Measurements from ENCODE around the gene TIMM23B.
A peak's percentile ranks its signal among the peaks of the same experiment; 100 is the strongest.
"Not testable (repeated sequence)": the region's sequence is repeated elsewhere in the genome, so short reads cannot be mapped to it uniquely, and the experiment has no call there.

The TIMM23B gene

GRCh38 chr10:49941447-49942338, at the start of gene TIMM23B, which contains the start of gene PARG:
Gene TIMM23B, plus strand, starts transcription at chr10:49942053. Its CDS starts 142 bp downstream, at chr10:49942195.
Gene PARG, minus strand, starts transcription at chr10:49942027. Its CDS starts 302 bp downstream, at chr10:49941725.
- DNase-seq (ENCODE audit: low read depth): peak; percentile 74

GRCh38 chr10:49899999-49900398, 41.9 kb upstream of the TIMM23B start:
- not testable (repeated sequence) for DNase-seq (ENCODE audit: low read depth)

GRCh38 chr10:49900406-49900805, 41.4 kb upstream of the TIMM23B start:
- DNase-seq (ENCODE audit: low read depth): not testable (repeated sequence)

GRCh38 chr10:49903829-49904228, 38.0 kb upstream of the TIMM23B start:
- not testable (repeated sequence) for DNase-seq (ENCODE audit: low read depth)

GRCh38 chr10:49908290-49909080, 33.4 kb upstream of the TIMM23B start:
- DNase-seq (ENCODE audit: low read depth): not testable (repeated sequence)

- DNase-seq (ENCODE audit: low read depth): not testable (repeated sequence)
These were observed 31.6 kb upstream of the TIMM23B start for GRCh38 chr10:49910295-49910694.

GRCh38 chr10:49916451-49916850, 25.4 kb upstream of the TIMM23B start:
- DNase-seq (ENCODE audit: low read depth): not testable (repeated sequence)

GRCh38 chr10:49917927-49918326, 23.9 kb upstream of the TIMM23B start:
- DNase-seq (ENCODE audit: low read depth): not testable (repeated sequence)

GRCh38 chr10:49922041-49922440, 19.8 kb upstream of the TIMM23B start:
- DNase-seq (ENCODE audit: low read depth): not testable (repeated sequence)

GRCh38 chr10:49923572-49923971, 18.3 kb upstream of the TIMM23B start:
- not testable (repeated sequence) for DNase-seq (ENCODE audit: low read depth)

- not testable (repeated sequence) for DNase-seq (ENCODE audit: low read depth)
These were observed 10.6 kb upstream of the TIMM23B start for GRCh38 chr10:49931276-49931675.

GRCh38 chr10:49931959-49932728, 9.7 kb upstream of the TIMM23B start:
- not testable (repeated sequence) for DNase-seq (ENCODE audit: low read depth)

- not testable (repeated sequence) for DNase-seq (ENCODE audit: low read depth)
These were observed 469 bp downstream of the TIMM23B start for GRCh38 chr10:49942339-49942705.

GRCh38 chr10:49943607-49944006, 1.8 kb downstream of the TIMM23B start:
- DNase-seq (ENCODE audit: low read depth): not testable (repeated sequence)

GRCh38 chr10:49948142-49948541, 6.3 kb downstream of the TIMM23B start:
- not testable (repeated sequence) for DNase-seq (ENCODE audit: low read depth)

- DNase-seq (ENCODE audit: low read depth): not testable (repeated sequence)
These were observed 6.9 kb downstream of the TIMM23B start for GRCh38 chr10:49948737-49949136.

GRCh38 chr10:49952006-49952405, 10.2 kb downstream of the TIMM23B start:
- not testable (repeated sequence) for DNase-seq (ENCODE audit: low read depth)

- not testable (repeated sequence) for DNase-seq (ENCODE audit: low read depth)
These were observed 11.3 kb downstream of the TIMM23B start for GRCh38 chr10:49953122-49953521.

- not testable (repeated sequence) for DNase-seq (ENCODE audit: low read depth)
These were observed 28.5 kb downstream of the TIMM23B start for GRCh38 chr10:49970331-49970857.

GRCh38 chr10:49971466-49971865, 29.6 kb downstream of the TIMM23B start:
- not testable (repeated sequence) for DNase-seq (ENCODE audit: low read depth)

GRCh38 chr10:49972094-49972493, 30.2 kb downstream of the TIMM23B start:
- not testable (repeated sequence) for DNase-seq (ENCODE audit: low read depth)
